ENCODE results near the gene VAMP2.

VAMP2 gene

GRCh38 chr17:8140065-8141029, 22.4 kb downstream of the VAMP2 start:
- Histone ChIP-seq H2AFZ (ENCODE audit: low read depth, low read length) (no peak overlapping the region), H3K27me3 (ENCODE audit: insufficient read depth, low read length) (no peaks in the 10 kb centered on the region), H3K4me1 (ENCODE audit: insufficient read depth, low read length) (peaks cover 5% of the 10 kb centered on the region), H3K4me3 (ENCODE audit: low read length) (no peak overlapping the region), H3K9me3 (ENCODE audit: low read length) (no peaks in the 10 kb centered on the region), H3K36me3 (ENCODE audit: insufficient read depth, low read length) (peaks cover 32% of the 10 kb centered on the region)

- Histone ChIP-seq H3K36me3 (ENCODE audit: insufficient read depth, low read length) (peaks cover 19% of the 10 kb centered on the region), H3K27me3 (ENCODE audit: insufficient read depth, low read length) (no peaks in the 10 kb centered on the region), H3K4me1 (ENCODE audit: insufficient read depth, low read length) (peaks cover 5% of the 10 kb centered on the region), H3K4me3 (ENCODE audit: low read length) (peak overlapping the region; percentile 64), H2AFZ (ENCODE audit: low read depth, low read length) (no peak overlapping the region), H3K9me3 (ENCODE audit: low read length) (no peaks in the 10 kb centered on the region)
Observed at GRCh38 chr17:8138672-8139371, 23.9 kb downstream of the VAMP2 start.

- peak overlapping the region; percentile 46 for H3K4me3 ChIP-seq (ENCODE audit: low read length)
- peak overlapping the region; percentile 44 for H2AFZ ChIP-seq (ENCODE audit: low read depth, low read length)
- peaks cover 5% of the 10 kb centered on the region for H3K4me1 ChIP-seq (ENCODE audit: insufficient read depth, low read length)
- H3K27me3 ChIP-seq (ENCODE audit: insufficient read depth, low read length) = no peaks in the 10 kb centered on the region
- H3K9me3 ChIP-seq (ENCODE audit: low read length) = no peaks in the 10 kb centered on the region
- H3K36me3 ChIP-seq (ENCODE audit: insufficient read depth, low read length) = peaks cover 18% of the 10 kb centered on the region
Observed at GRCh38 chr17:8138374-8138671, 24.4 kb downstream of the VAMP2 start.

- Histone ChIP-seq H3K36me3 (ENCODE audit: insufficient read depth, low read length) (peaks cover 18% of the 10 kb centered on the region), H3K4me1 (ENCODE audit: insufficient read depth, low read length) (peaks cover 5% of the 10 kb centered on the region), H2AFZ (ENCODE audit: low read depth, low read length) (peak overlapping the region; percentile 44), H3K27me3 (ENCODE audit: insufficient read depth, low read length) (no peaks in the 10 kb centered on the region), H3K9me3 (ENCODE audit: low read length) (no peaks in the 10 kb centered on the region), H3K4me3 (ENCODE audit: low read length) (peak overlapping the region; percentile 46)
Observed at GRCh38 chr17:8137645-8138373, 24.9 kb downstream of the VAMP2 start.

- Histone ChIP-seq H3K9me3 (ENCODE audit: low read length) (no peaks in the 10 kb centered on the region), H3K36me3 (ENCODE audit: insufficient read depth, low read length) (no peaks in the 10 kb centered on the region), H2AFZ (ENCODE audit: low read depth, low read length) (no peak overlapping the region)
Observed at GRCh38 chr17:8133941-8134340, 28.8 kb downstream of the VAMP2 start.

GRCh38 chr17:8133399-8133798, 29.3 kb downstream of the VAMP2 start:
- H3K4me1 ChIP-seq (ENCODE audit: insufficient read depth, low read length) = peaks cover 5% of the 10 kb centered on the region
- H3K4me3 ChIP-seq (ENCODE audit: low read length) = no peak overlapping the region

More at GRCh38 chr17:8133941-8134340, 28.8 kb downstream of the VAMP2 start:
- peaks cover 5% of the 10 kb centered on the region for H3K4me1 ChIP-seq (ENCODE audit: insufficient read depth, low read length)
- H3K4me3 ChIP-seq (ENCODE audit: low read length) = no peak overlapping the region
- peaks cover 3% of the 10 kb centered on the region for H3K27me3 ChIP-seq (ENCODE audit: insufficient read depth, low read length)

GRCh38 chr17:8131844-8132441, 30.8 kb downstream of the VAMP2 start:
- no peaks in the 10 kb centered on the region for H3K36me3 ChIP-seq (ENCODE audit: insufficient read depth, low read length)
- no peak overlapping the region for H2AFZ ChIP-seq (ENCODE audit: low read depth, low read length)
- no peaks in the 10 kb centered on the region for H3K9me3 ChIP-seq (ENCODE audit: low read length)
- peaks cover 3% of the 10 kb centered on the region for H3K27me3 ChIP-seq (ENCODE audit: insufficient read depth, low read length)
- H3K4me3 ChIP-seq (ENCODE audit: low read length) = no peak overlapping the region
- peaks cover 5% of the 10 kb centered on the region for H3K4me1 ChIP-seq (ENCODE audit: insufficient read depth, low read length)

More at GRCh38 chr17:8133399-8133798, 29.3 kb downstream of the VAMP2 start:
- no peaks in the 10 kb centered on the region for H3K9me3 ChIP-seq (ENCODE audit: low read length)
- H3K27me3 ChIP-seq (ENCODE audit: insufficient read depth, low read length) = peaks cover 3% of the 10 kb centered on the region
- H2AFZ ChIP-seq (ENCODE audit: low read depth, low read length) = no peak overlapping the region
- no peaks in the 10 kb centered on the region for H3K36me3 ChIP-seq (ENCODE audit: insufficient read depth, low read length)

GRCh38 chr17:8128125-8128784, 34.5 kb downstream of the VAMP2 start:
- Histone ChIP-seq H3K27me3 (ENCODE audit: insufficient read depth, low read length) (peaks cover 23% of the 10 kb centered on the region), H3K4me3 (ENCODE audit: low read length) (no peak overlapping the region), H2AFZ (ENCODE audit: low read depth, low read length) (no peak overlapping the region), H3K4me1 (ENCODE audit: insufficient read depth, low read length) (peaks cover 30% of the 10 kb centered on the region), H3K36me3 (ENCODE audit: insufficient read depth, low read length) (no peaks in the 10 kb centered on the region), H3K9me3 (ENCODE audit: low read length) (no peaks in the 10 kb centered on the region)

GRCh38 chr17:8126491-8127066, 36.2 kb downstream of the VAMP2 start:
- Histone ChIP-seq H3K4me1 (ENCODE audit: insufficient read depth, low read length) (peaks cover 39% of the 10 kb centered on the region), H2AFZ (ENCODE audit: low read depth, low read length) (peak overlapping the region; percentile 92), H3K4me3 (ENCODE audit: low read length) (peak overlapping the region; percentile 85), H3K36me3 (ENCODE audit: insufficient read depth, low read length) (no peaks in the 10 kb centered on the region), H3K9me3 (ENCODE audit: low read length) (no peaks in the 10 kb centered on the region), H3K27me3 (ENCODE audit: insufficient read depth, low read length) (peaks cover 33% of the 10 kb centered on the region)

- H3K27me3 ChIP-seq (ENCODE audit: insufficient read depth, low read length) = peaks cover 33% of the 10 kb centered on the region
- peak overlapping the region; percentile 85 for H3K4me3 ChIP-seq (ENCODE audit: low read length)
- H3K4me1 ChIP-seq (ENCODE audit: insufficient read depth, low read length) = peaks cover 41% of the 10 kb centered on the region
- H3K9me3 ChIP-seq (ENCODE audit: low read length) = no peaks in the 10 kb centered on the region
- H2AFZ ChIP-seq (ENCODE audit: low read depth, low read length) = peak overlapping the region; percentile 92
- H3K36me3 ChIP-seq (ENCODE audit: insufficient read depth, low read length) = no peaks in the 10 kb centered on the region
Observed at GRCh38 chr17:8125947-8126490, 36.7 kb downstream of the VAMP2 start.

- peaks cover 33% of the 10 kb centered on the region for H3K27me3 ChIP-seq (ENCODE audit: insufficient read depth, low read length)
- H3K36me3 ChIP-seq (ENCODE audit: insufficient read depth, low read length) = no peaks in the 10 kb centered on the region
Observed at GRCh38 chr17:8125154-8125946, 37.4 kb downstream of the VAMP2 start.

More at GRCh38 chr17:8125154-8125946, 37.4 kb downstream of the VAMP2 start:
- Histone ChIP-seq H3K4me1 (ENCODE audit: insufficient read depth, low read length) (peaks cover 43% of the 10 kb centered on the region), H2AFZ (ENCODE audit: low read depth, low read length) (peak overlapping the region; percentile 92), H3K4me3 (ENCODE audit: low read length) (peak overlapping the region; percentile 85), H3K9me3 (ENCODE audit: low read length) (no peaks in the 10 kb centered on the region)
